GM21526 (cell line): Measurements from ENCODE around the gene OTOF.

Source experiments
- ATAC-seq: cut with Tn5 transposase; IDR thresholded peaks from one replicate; pipeline ENCODE4 v1.9.1; 2021; ENCODE audit warnings: moderate library complexity; ENCODE audit not compliant: unreplicated experiment, low FRiP score

OTOF gene

DNA sequence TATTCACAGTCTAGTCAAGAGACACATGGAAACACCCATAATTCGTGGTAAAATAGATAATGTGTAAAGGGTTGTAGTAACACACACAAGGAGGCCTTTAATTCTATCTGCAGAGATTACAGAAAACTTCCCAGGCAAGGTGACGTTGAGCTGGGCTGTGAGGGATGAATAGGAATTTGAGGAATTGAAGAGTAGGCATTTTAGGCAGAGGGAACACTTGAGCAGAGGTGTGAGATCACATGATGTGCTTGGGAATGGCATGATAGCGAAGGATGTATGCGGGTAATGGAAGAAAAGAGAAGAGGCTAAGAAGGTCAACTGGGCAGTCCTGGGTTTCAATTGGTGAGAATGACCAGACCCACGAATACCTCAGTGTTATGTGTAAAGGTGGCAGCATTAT, 56.0 kb downstream of the OTOF start:
- no peak for ATAC-seq

DNA sequence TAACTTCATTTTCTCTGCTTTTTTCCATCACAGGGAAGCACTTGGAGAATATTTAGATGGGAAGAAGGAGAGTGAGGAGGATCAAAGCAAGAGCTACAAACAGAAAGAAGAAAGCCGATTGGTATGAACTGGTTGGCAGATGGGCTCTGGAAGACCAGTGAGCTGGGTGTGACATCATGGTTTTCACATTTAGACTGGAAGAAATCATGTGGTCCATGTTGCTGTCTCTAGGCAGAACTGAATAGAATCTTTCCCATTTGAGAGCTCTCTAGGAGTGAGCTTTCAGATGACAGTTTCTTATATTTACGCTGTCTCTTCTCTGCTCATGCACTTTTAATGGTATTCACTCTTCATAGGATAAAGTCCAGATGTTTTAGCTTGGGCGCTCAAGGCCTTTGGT, 63.6 kb downstream of the OTOF start:
- no peak for ATAC-seq

DNA sequence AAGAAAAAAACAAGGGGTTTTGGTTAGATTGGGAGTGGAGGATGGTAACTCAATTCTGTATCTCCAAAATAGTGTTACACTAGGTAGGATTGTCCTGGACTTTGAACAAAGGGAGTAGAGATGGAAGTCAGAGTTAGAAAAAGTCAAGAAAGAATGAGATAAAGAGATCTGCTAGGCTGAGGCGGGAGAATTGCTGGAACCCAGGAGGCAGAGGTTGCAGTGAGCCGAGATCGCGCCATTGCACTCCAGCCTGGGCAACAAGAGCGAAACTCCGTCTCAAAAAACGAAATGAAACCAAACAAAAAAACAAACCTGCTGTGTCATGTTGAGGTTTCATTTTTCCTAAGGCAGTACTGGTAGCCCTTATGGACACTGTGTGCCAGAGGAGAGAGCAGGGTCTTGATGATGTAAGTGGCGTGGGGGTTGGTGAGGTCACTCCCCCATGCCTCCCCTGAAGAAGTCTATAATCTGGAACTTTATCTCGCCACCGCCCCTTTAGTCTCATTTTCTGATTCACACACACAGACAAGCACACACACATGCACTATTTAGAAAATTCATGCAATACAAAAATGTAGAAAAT, 65.7 kb downstream of the OTOF start:
- no peak for ATAC-seq

DNA sequence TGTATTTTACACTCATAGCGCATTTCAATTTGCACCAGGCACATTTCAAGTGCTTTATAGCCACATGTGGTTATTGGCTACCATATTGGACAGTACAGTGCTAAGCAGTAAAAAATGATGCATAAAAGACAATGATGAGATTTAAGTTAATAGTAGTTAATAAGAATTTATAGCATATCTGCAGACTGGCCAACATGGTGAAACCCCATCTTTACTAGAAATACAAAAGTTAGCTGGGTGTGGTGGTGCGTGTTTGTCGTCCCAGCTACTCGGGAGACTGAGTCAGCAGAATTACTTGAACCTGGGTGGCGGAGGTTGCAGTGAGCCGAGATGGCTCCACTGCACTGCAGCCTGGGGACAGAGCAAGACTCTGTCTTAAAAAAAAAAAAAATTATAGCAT, 66.5 kb downstream of the OTOF start:
- no peak for ATAC-seq

DNA sequence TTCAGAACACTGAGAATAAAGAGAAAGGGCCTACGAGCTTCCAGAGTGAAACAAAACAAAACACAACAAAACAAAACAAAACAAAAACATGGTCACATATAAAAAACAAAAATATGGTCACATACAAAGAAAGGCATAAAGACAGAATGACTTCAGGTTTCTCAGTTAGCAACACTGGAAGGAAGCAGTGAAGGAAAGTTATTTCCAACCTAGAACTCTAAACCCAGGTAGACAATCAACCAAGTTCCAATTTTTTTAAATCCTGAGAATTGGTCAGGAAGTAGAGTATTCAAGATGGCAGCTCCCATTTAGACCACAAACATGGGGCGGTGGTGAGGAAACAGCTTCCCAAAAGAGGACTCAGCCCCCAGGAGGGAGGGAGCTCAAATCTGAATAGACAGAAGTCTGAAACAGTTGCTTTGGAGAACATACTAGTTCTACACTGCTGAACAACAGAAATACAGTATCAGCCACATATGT, 67.1 kb downstream of the OTOF start:
- ATAC-seq = no peak

DNA sequence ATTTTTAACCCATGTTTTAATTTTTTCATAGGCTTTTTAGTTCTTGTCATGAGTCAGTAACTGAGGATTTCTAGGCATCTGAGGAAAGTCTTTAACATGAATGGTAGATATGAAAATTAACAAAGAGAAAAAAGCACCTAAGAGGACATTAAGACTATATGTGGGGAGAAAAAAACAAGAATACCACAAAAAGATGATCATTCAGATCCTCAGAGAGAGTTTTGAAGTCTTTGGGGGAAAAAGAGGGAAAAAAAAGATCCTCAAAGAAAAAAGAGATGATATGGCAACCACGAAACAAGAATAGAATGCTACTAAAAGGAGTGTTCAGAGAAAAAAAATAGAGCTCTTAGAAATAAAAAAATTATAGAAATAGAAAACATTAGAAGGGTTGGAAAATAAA, 68.1 kb downstream of the OTOF start:
- no peak for ATAC-seq

DNA sequence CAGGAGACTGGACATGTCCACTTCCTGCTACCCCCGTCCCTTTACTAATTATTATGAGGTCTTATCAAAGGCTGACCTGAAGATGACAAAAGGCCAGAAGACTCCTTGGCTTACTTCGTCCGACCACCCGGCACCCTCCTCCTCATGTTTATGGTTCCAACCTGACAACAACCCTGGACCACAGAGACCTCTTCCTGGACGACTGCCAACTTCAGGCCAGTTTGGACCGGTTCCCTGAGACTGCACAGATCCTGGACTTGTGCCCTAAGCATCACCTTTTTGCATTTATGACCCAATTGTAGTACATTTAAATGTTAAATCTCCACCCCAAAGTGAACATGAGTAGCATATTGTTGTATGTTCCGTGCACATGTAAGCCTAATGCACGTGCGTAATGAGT, 70.4 kb downstream of the OTOF start:
- ATAC-seq = no peak
